Heart left ventricle (tissue), 13 donors: ENCODE results near the gene KIAA1217.

ENCODE experiments used
- CTCF ChIP-seq, 12 donors: fragments of 200-600 bp; sonication (generic) in 4 of 12; IDR thresholded peaks; one replicate each; pipeline versions ENCODE4 v1.5.0 to v1.8.0; 2018 to 2022; ENCODE audit warnings: antibody characterized with exemption in 12 of 12, mild to moderate bottlenecking in 5 of 12
- POLR2A ChIP-seq, 2 donors: fragments of 450-650 bp; IDR thresholded peaks; one replicate each; pipeline ENCODE4 v1.6.1; 2017; ENCODE audit warnings: antibody characterized with exemption in 2 of 2, mild to moderate bottlenecking in 2 of 2, moderate library complexity in 2 of 2
- donor health status: ischemic (EF 13 %, LVEDD 7.1; RV severe dilation, severe dysfunction).
- donor health status: DM: no; HTN: yes; CAD: no.
- donor health status: DM: no; HTN: no; CAD: no.
- donor health status: ischemic (EF 25% LVEDD 6.9; RV normal size, moderate dysfunction).
- donor health status: ischemic (EF 25% LVEDD 5.7; RV mildly dilated, moderate dysfunction).
- donor health status: ischemic (EF 35%, LVEDD 5.7; RV mildly dilated, moderate dysfunction).
- donor health status: nonischemic (EF 11% LVEDD 7.7; RV severe dilation, severe dysfunction).
- donor health status: DM: yes; HTN: yes; CAD: no.
- donor health status: PGD.
- donor health status: ischemic (EF 29% LVEDD 5.4; RV normal size, mild dysfunction).
- donor health status: nonischemic (EF 23%, LVEDD 6.1; RV moderate dilation, normal function).

- TF ChIP-seq CTCF (IDR thresholded peaks at IDR 0.05) (no peak), POLR2A (IDR thresholded peaks at IDR 0.05) (no peak)
Measured at GRCh38 chr10:24350070-24350921, 141.4 kb downstream of the KIAA1217 start.
